GM21447 (cell line): ENCODE measurements around the gene STOM.
"Not testable (repeated sequence)": the region's sequence is repeated elsewhere in the genome, so short reads cannot be mapped to it uniquely, and the experiment has no call there.

Source experiments
- ATAC-seq: cut with Tn5 transposase; IDR thresholded peaks from one replicate; pipeline ENCODE4 v1.9.1; 2021; ENCODE audit not compliant: unreplicated experiment

Gene STOM, protein sequence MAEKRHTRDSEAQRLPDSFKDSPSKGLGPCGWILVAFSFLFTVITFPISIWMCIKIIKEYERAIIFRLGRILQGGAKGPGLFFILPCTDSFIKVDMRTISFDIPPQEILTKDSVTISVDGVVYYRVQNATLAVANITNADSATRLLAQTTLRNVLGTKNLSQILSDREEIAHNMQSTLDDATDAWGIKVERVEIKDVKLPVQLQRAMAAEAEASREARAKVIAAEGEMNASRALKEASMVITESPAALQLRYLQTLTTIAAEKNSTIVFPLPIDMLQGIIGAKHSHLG

GRCh38 chr9:121369595-121370265 lies at the start of gene STOM:
STOM (minus strand) TSS chr9:121370250; CDS start chr9:121370187, 63 bp downstream.
- ATAC-seq = peak; percentile 56

DNA sequence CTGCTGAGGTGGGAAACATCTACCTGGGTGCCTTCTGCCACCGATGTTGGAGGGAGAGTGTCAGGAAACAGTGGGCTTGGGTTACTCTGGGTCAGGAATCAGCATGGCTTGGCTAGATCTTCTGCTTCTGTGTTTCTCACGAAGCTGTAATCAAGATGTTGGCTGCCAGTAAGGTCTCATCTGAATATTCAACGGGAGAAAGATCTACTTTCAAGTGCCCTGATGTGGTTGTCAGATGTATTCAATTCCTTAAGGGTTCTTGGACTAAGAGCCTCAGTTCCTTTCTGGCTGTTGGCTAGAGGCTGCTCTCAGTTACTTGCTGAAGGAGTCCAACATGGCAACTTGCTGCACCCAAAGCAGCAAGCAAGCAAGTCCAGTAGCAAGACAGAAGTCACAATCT lies 41.9 kb upstream of the STOM start:
- ATAC-seq = no peak

- no peak for ATAC-seq
Measured at GRCh38 chr9:121405899-121406298, 35.8 kb upstream of the STOM start.

DNA sequence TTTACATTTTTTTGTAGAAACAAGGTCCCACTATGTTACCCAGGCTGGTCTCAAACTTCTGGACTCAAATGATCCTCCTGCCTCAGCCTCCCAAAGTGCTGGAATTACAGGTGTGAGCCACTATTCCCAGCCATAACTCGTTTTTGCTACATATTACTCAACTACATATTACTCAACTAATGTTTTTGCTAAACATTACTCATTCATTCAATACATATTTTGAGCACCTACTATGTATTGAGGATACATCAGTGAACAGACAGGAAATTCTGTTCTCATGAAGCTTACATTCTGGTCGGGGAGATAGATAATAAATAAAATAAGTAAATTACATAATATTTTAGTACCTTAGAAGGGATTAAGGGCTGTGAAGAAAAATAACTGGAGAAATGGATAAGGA lies 34.9 kb upstream of the STOM start:
- ATAC-seq = no peak

GRCh38 chr9:121399883-121400607 lies 30.0 kb upstream of the STOM start:
- no peak for ATAC-seq

- ATAC-seq = no peak
Measured at GRCh38 chr9:121399126-121399882, 29.3 kb upstream of the STOM start.

GRCh38 chr9:121398374-121398773 lies 28.3 kb upstream of the STOM start:
- ATAC-seq = no peak

DNA sequence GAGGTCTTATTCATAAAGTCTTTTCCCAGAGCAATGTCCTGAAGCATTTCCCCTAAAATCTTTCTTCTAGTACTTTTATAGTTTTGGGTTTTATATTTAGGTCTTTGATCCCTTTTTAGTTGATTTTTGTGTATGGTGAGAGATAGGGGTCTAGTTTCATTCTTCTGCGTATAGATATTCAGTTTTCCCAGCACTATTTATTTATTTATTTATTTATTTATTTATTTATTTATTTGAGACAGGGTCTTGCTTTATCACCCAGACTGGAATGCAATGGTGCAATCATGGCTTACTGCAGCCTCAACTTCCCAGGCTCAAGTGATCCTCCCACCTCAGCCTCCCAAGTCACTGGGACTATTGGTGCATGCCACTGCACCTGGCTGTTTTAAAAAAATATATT lies 27.2 kb upstream of the STOM start:
- ATAC-seq = not testable (repeated sequence)

- ATAC-seq = no peak
Measured at GRCh38 chr9:121395558-121395957, 25.5 kb upstream of the STOM start.

GRCh38 chr9:121394292-121394691 lies 24.2 kb upstream of the STOM start:
- no peak for ATAC-seq

DNA sequence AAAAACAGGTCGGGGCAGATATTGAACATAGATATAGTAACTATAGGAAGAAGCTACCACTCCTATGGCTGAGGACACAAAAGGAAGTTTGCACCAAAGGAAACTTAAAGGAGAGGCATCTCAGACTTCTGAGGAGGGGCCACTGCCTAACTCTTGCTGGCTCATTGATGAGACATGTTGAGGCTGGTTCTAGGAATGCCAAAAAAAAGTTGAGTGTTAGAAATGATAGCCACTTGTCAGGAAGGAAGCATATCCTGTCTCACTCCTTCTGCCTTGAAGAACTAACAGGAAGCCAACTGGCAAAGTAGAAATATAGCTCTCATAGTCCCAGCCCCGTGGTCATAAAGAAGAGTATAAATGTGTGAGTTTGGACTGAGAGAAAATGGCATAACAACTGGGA lies 23.3 kb upstream of the STOM start:
- ATAC-seq = no peak

- no peak for ATAC-seq
Measured at GRCh38 chr9:121390372-121390771, 20.3 kb upstream of the STOM start.

DNA sequence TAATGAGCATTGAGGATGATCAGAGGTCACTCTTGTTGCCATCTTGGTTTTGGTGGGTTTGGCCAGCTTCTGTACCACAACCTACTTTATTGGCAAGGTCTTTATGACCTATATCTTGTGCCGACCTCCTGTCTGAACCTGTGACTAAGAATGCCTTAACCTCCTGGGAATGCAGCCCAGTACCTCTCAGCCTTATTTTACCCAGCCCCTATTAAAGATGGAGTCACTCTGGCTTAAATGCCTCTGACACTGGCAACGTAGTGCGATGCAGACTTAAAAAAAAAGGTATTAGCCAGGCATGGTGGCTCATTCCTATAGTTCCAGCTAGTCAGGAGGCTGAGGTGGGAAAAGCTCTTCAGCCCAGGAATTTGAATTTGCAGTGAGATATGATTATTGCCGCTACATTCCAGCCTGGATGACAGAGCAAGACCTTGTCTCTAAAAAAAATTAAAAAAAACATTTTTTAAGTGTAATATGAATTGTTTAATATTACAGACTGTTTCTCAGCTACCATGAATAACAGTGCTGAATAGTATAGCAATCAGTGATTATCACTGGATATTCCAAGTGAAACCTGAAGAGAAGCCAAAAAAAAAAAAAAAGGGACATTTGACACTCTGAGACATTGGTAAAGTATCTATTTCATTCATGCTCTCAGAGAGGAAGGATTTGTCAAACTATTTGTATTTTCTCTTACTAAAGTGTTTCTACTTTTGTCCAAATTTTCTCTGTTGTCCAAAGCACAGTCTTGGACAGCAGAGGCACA lies 18.3 kb upstream of the STOM start:
- ATAC-seq = no peak

GRCh38 chr9:121386442-121387175 lies 16.6 kb upstream of the STOM start:
- ATAC-seq = no peak

DNA sequence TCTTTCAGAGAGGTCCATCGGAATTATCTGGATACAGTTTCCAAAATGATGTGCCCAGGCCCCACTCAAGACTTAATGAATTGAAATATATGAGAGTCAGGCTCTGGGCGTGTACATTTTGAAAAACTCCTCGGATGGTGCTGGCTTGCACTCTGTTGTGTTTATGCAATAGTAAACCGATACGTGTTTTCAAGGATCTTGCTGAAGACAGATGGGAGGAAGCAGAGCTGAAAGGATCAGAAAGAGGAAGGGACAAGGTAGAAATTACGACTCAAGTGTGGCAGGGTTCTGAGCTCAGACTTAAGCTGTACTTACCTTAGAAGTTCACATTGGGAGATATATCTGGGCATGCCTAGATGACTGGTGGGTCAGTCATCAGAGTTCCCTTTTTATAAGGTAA lies 13.7 kb upstream of the STOM start:
- ATAC-seq = no peak

GRCh38 chr9:121380846-121381245 lies 10.8 kb upstream of the STOM start:
- no peak for ATAC-seq

GRCh38 chr9:121376214-121376830 lies 6.3 kb upstream of the STOM start:
- ATAC-seq = no peak

DNA sequence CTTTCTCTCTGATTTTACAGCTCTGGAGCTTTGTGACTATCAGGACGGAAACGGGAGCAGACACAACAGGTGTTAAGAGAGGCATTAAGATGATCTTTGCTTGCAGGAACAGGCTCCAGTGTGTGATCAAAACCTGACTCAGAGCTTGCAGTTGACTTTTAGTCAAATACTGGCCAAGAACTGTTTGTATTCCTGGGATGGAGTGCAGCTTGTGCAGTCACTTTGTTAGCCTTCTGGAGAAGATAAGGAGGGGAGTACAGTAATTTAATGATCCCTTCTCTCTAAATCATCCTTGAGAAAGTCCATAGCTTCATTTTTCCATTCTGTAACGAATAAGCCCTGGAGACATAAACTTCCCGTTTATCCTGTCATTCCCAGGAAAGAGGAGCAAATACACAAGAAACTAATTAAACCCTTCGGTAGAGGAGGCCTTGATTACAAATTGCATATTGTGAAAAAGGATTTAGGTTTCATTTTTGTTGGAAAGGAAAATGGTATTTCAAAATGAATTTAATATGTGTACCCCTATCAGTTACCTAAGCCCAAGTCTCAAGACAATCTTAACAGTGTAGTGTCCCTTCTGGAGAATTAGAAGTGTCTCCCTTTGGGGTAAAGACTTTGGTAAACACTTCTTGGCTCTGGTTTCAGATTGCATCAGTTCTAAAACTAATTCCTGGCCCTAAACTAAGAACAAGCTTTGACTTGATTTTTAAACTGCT lies 3.1 kb upstream of the STOM start:
- ATAC-seq = no peak
